ENCODE results near the gene MSH4. TPM values are rescaled to one million over a fixed set of nuclear protein-coding genes. Genes with fewer than 3 reads are reported as not detected.

Gene MSH4
- total RNA-seq, 1 donor from 2014 or later, result 0.29 TPM

- Mint-ChIP-seq H3K27me3 (ENCODE audit: low read depth) (no peaks in the 10 kb centered on the region), H3K36me3 (no peaks in the 10 kb centered on the region), H3K4me1 (no peaks in the 10 kb centered on the region), H3K9me3 (peaks cover 18% of the 10 kb centered on the region), H3K27ac (no peak overlapping the region), H3K4me3 (no peak overlapping the region)
- TF ChIP-seq CTCF (IDR thresholded peaks at IDR 0.05; ENCODE audit: unreplicated experiment), result no peak
- DNase-seq (ENCODE audit: low spot score in 2 of 2, unreplicated experiment in 2 of 2), result no peak
Measured at GRCh38 chr1:75838079-75838478, 41.4 kb downstream of the MSH4 start.

- Mint-ChIP-seq H3K4me1 (no peaks in the 10 kb centered on the region), H3K9me3 (peaks cover 8% of the 10 kb centered on the region), H3K27me3 (ENCODE audit: low read depth) (no peaks in the 10 kb centered on the region), H3K27ac (no peak overlapping the region), H3K4me3 (no peak overlapping the region), H3K36me3 (no peaks in the 10 kb centered on the region)
- no peak for DNase-seq (ENCODE audit: low spot score in 2 of 2, unreplicated experiment in 2 of 2)
- TF ChIP-seq CTCF (IDR thresholded peaks at IDR 0.05; ENCODE audit: unreplicated experiment), result no peak
Measured at GRCh38 chr1:75841421-75841820, 44.7 kb downstream of the MSH4 start.

GRCh38 chr1:75845576-75845975, 48.9 kb downstream of the MSH4 start:
- Mint-ChIP-seq H3K27ac (no peak overlapping the region), H3K4me3 (no peak overlapping the region), H3K4me1 (no peaks in the 10 kb centered on the region), H3K36me3 (no peaks in the 10 kb centered on the region), H3K9me3 (no peaks in the 10 kb centered on the region), H3K27me3 (ENCODE audit: low read depth) (peaks cover 2% of the 10 kb centered on the region)
- DNase-seq (ENCODE audit: low spot score in 2 of 2, unreplicated experiment in 2 of 2), result no peak
- TF ChIP-seq CTCF (IDR thresholded peaks at IDR 0.05; ENCODE audit: unreplicated experiment), result no peak

GRCh38 chr1:75855010-75855409, 58.3 kb downstream of the MSH4 start:
- no peak for DNase-seq (ENCODE audit: low spot score in 2 of 2, unreplicated experiment in 2 of 2)
- Mint-ChIP-seq H3K27ac (no peak overlapping the region), H3K27me3 (ENCODE audit: low read depth) (peaks cover 16% of the 10 kb centered on the region), H3K4me3 (no peak overlapping the region), H3K4me1 (no peaks in the 10 kb centered on the region), H3K9me3 (no peaks in the 10 kb centered on the region), H3K36me3 (no peaks in the 10 kb centered on the region)
- no peak for TF ChIP-seq CTCF (IDR thresholded peaks at IDR 0.05; ENCODE audit: unreplicated experiment)

- TF ChIP-seq CTCF (IDR thresholded peaks at IDR 0.05; ENCODE audit: unreplicated experiment), result no peak
- H3K36me3 Mint-ChIP-seq, result no peaks in the 10 kb centered on the region
Measured at GRCh38 chr1:75855734-75856133, 59.1 kb downstream of the MSH4 start.

GRCh38 chr1:75861831-75862230, 65.1 kb downstream of the MSH4 start:
- H3K9me3 Mint-ChIP-seq, result no peaks in the 10 kb centered on the region
- H3K27me3 Mint-ChIP-seq (ENCODE audit: low read depth), result peaks cover 18% of the 10 kb centered on the region
- H3K36me3 Mint-ChIP-seq, result no peaks in the 10 kb centered on the region
- H3K27ac Mint-ChIP-seq, result no peak overlapping the region
- H3K4me3 Mint-ChIP-seq, result no peak overlapping the region
- TF ChIP-seq CTCF (IDR thresholded peaks at IDR 0.05; ENCODE audit: unreplicated experiment), result no peak
- DNase-seq (ENCODE audit: low spot score in 2 of 2, unreplicated experiment in 2 of 2), result no peak
- H3K4me1 Mint-ChIP-seq, result no peaks in the 10 kb centered on the region

More at GRCh38 chr1:75855734-75856133, 59.1 kb downstream of the MSH4 start:
- no peak for DNase-seq (ENCODE audit: low spot score in 2 of 2, unreplicated experiment in 2 of 2)
- H3K9me3 Mint-ChIP-seq, result no peaks in the 10 kb centered on the region
- peaks cover 15% of the 10 kb centered on the region for H3K27me3 Mint-ChIP-seq (ENCODE audit: low read depth)
- H3K27ac Mint-ChIP-seq, result no peak overlapping the region
- no peaks in the 10 kb centered on the region for H3K4me1 Mint-ChIP-seq
- H3K4me3 Mint-ChIP-seq, result no peak overlapping the region
